HG02884 (cell line): ENCODE data around the gene HSPA9.
A peak's percentile ranks its signal among the peaks of the same experiment; 100 is the strongest.

ENCODE experiments used
- ATAC-seq: cut with Tn5 transposase; IDR thresholded peaks from one replicate; pipeline ENCODE4 v1.9.1; 2021; ENCODE audit warnings: mild to moderate bottlenecking, moderate library complexity; ENCODE audit not compliant: unreplicated experiment

Gene HSPA9

DNA sequence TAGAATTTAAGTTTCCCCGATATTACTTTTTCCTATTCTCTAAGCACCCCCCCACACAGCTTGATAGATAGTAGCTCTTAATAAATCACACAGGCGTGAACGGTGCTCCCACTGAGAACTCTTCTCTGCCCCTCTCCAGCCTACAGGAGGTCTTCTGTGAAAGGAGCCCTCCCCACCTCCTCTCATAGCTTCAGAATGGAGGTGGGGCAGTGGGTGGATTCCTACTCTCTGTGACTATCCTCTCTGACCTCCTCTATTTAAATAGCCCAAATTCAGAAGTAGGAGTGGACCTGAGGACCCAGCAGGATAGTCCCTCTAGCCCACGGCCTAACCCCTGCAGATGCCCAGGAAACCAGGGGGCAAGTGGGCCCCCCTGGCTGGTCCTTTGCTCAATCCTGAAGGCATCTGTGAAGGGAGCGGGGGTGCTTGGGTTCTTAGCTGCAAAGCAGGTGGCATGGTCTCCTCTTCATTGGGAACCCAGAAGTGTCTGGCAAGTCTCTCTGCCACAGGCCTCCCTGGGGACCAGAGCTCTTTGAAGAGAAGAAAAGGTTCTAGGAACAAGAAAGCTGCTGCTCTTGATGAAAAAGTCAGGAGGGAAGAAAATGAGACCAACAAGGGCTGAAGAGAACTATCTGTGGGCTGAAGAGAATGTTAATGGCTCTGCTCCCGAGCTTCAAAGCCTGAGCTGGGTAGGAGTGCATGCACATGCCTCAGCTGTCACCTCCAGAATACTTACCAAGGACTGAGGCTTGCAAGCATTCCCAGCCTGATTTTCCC, 21.1 kb upstream of the HSPA9 start:
- no peak for ATAC-seq

DNA sequence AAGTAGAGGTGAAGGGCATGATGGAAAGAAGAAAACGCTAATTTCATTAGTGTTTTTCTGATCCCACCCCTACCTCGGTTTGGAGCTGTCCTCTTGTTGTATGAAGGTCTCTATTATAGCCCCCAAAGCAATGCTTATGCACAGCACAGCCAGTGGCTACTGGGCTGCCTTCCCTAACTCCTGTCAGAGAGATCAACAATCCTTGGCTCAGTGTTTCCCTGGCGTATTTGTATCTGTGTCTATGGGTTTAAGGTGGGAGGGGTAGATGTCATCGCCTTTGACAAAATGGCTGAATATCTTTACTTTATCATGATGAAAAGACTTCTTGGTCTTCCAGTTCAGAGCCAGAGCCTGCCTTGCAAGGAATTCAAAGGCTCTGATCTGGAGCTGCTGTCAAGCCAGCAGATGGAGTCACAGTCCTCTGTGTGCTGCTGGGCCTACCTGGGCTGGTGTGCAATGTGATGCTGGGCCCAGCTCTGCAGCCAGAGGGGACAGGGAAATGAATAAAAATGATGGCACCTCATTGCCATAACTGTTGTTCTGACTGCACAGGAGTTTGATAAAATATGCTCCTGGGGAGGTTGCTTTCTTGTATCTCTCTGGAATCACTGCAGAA, 20.1 kb upstream of the HSPA9 start:
- no peak for ATAC-seq

DNA sequence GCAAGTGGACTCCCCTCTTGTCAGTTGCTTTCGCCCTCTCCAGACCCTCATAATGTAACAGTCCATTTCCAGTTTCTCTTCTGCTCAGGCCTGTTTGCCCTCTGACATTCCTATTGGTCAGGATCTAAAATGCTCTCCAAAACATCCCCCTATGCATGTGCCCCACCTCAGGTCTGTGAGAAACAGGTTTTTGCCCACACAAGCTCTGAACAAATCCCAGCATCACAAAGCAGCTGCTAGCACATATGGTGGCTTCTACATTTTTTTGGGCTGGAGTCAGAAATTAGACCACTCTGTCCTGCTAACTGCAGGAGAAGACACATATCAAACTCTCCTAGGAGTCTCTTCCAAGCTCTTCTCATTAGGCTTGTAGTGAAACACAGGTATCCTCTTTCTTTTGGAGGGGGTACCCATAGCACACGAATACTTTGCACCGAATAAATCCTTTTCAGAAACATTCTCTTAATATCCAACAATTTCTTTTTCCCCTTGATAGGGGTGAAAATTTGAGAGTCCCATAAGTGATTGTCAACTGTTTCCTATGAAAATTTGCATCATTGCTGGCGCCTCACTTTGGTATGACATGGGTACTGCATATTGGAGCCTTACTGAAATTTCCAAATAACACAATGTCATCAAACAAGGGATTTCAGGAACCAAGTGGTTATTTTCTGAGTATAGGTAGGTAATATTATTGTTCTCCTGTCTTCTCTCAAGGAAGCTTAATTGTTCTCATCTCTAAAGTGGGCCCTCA, 19.3 kb upstream of the HSPA9 start:
- ATAC-seq, result no peak

DNA sequence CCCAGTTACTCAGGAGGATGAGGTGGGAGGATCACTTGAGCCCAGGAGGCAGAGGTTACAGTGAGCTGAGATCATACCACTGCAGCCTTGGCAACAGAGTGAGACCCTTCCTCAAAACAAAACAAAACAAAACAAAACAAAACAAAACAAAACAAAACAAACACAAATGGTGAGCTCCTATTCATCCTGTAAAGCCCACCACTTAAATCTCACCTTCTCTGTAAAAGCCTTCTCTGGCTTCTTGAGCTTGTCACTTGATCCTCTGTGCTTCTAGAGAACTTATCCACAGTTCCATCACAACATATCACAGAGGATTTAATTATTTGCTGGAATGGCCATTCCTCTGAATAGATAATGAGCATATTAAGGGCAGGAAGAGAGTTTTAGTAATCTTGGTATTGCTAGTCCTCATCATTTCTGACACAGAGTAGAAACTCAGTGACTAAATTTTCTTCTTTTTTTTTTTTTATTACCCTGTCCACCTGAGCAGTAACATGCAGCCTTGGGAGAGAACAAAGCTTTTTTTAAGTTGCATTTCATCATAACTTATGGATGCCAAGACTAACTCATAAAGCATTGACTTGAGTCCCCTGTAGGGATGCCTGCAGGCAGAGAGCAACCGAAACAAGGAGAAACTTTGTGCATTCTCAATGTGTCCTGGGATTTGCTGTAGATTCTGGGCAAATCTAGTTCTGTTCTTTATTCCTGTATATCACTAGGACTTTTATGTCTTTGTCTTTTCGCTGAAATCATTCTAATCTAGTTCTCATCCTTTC, 13.0 kb upstream of the HSPA9 start:
- no peak for ATAC-seq

DNA sequence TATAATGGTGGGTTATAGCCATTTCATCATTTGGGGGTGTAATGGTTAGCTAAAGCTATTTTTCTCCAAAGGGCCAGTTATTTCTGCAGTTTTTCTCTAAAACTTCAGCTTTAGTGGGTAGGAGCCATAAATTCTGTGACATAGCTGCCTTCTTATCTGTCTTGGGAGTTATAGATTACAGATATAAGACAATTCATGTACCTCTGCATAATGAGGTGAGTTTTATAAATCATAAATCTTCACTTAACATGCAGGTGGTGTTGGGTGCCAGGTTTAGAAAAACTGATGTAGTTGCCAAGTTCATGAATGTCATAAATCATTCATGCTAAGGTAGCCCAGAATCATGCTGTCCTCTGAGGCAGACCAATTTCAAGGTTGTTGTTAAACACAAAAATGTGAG, 10.0 kb upstream of the HSPA9 start:
- ATAC-seq, result no peak

DNA sequence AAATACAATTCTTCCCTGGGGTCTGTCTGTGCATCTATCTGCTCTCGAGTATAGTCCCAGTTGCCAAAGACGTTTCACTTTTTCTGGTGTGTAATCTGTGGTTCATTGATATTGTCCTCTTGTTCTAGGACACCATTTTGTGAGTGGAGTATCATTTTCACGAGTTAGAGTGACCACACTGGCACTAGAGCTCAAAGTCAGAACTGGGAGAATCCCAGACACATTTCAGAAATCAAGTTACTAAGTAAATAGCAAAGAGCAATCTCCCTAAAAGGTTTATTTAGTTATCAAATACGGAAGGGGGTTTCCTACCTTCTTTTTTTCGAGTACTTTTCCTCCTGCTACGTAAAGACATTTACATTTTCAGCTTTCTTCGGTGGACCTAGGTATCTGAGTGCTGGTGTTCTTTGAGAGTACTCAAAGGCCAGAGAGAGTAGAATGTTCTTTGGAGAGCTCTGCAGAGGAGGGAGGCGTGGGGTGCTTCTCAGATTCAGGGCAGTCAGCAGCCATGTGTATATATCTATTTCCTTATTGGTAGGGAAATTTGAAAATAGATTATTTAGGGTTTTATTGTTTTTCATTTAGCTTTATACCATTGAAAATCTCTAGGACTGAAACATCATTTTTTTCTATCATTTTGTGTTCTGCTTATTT, 8.9 kb upstream of the HSPA9 start:
- ATAC-seq, result no peak

DNA sequence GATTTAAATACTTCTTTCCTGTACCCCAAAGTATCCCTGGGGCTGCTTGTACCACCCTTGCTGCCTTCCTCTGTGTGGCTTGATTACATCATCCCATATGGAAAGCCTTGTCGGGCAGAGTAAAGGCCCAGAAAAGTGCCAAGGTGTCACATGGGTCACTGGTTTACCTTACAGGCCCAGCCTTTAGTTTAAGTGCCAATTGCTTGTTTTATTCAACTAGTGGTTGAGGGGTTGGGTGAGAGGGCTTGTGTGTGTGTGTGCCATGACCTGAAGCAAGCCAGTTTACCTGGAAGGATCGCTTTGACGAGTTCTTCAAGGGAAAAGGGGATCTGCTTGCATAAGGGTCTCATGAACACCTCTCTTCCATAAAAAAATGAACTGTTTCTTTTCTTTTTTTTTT, 7.8 kb upstream of the HSPA9 start:
- no peak for ATAC-seq

DNA sequence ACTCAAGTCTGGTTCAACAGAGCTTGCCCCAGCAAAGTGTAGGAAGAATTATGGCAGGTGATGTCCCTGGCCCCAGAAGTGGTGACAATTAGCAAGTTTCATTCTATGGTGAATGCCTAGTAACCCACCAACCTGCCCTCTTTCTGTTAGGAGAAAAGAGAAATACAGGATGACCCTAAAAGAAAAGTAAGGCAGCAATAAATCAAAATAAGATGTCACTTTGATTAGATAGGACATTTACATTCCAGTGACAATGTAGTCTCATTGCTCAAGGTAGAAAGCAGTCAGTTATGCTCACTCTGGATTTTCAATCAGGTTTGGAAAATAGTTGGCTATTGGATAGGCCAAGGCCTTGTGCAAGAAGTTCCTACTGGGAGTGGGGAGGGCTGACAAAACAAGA, 5.6 kb upstream of the HSPA9 start:
- ATAC-seq, result no peak

DNA sequence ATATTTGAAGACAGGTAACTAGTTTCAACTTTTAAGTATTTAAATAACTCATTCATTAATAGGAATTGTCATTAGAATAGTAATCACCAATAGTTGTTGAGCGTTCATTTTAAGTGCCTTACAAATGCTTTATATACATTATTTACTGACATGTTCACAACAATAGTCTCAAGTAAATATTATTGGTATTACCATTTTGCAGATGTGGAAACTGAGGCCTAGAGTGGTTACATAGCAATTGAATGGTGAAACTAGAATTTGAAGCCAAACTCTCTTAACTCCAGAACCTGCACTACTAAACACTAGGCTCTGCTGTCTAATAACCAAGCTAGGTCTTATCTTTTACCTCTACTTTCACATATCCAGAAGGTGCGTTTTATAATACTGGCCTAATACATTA, 4.8 kb upstream of the HSPA9 start:
- no peak for ATAC-seq

DNA sequence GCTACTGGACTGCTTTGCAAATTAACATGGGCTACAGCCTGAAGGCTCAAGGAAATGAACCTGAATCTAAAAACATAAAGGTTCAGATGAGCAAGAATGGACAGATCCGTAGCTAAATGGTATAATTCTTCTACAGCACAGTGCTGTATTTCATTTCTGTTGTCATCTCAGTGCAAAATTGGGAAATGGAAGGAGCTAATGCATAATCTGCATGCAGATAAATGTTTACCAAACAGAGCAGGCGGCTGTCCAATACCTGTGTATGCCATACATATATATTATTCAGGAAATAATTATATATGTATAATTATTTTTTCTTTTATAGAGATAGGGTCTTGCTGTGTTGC, 4.3 kb upstream of the HSPA9 start:
- ATAC-seq, result no peak

DNA sequence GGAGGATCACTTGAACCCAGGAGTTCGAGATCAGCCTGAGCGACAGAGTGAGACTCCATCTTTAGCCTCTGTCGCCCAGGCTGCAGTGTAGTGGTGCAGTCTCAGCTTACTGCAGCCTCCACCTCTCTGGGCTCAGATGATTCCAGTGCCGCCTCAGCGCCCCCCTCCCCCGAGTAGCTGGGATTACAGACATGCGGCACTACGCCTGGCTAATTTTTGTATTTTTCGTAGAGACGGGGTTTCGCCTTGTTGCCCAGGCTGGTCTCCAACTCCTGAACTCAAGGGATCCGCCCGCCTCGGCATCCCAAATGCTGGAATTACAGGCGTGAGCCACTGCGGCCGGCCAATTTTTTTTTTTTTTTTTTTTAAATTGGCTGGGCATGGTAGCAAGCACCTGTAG, 2.3 kb upstream of the HSPA9 start:
- no peak for ATAC-seq

DNA sequence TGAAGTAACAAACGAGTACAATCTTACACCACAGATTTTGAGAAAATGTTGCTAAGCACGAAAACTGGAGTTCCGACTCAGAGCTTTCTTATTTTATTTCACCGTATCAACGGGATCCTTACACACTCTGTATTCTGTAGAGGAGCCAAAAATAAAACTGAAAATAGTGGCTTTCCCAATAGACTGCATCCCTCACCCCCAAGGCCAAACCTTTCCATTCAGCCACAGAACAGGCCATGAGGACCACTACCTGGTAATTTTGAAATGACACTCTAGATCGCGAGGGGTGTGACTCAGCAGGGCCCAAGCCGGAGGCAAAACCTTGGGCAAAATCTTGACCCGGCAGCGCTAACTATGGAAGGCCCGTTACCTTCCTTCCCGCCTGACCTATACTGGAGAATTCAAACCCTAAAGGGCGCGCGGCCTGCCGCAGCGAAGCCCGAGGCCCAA, 432 bp downstream of the HSPA9 start:
- peak; percentile 17 for ATAC-seq

DNA sequence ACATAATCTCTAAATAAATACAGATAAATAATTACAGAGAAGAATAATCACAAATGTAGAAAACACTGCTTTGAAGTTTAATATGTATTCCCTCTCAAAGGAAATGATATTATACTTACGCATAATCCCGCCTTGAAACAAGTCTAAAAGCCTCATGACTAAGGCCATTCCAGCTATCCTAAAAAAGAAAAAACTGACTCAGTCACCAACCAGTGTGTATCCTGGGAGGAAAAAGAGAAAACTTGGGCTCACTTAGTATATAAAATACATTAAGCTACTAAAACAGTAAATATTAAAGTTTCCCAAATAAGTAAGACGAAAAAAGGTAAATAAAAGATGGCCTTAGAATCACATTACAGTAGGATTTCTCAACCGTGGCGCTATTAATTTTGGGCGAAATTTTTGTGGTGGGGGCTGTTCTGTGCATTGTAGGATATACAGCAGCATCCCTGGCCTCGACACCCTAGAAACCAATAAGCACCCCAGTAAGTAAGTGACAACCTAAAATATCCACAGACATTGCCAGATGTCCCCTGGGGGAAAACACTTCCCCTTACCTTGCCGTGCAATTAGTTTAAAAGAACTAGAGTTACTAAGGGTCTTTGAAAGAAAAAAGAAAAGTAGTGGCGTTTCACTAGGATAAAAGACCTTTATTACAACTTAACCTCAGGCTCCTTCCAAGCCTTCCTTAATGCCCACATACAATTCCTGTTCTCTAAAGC, 1.1 kb downstream of the HSPA9 start:
- no peak for ATAC-seq

DNA sequence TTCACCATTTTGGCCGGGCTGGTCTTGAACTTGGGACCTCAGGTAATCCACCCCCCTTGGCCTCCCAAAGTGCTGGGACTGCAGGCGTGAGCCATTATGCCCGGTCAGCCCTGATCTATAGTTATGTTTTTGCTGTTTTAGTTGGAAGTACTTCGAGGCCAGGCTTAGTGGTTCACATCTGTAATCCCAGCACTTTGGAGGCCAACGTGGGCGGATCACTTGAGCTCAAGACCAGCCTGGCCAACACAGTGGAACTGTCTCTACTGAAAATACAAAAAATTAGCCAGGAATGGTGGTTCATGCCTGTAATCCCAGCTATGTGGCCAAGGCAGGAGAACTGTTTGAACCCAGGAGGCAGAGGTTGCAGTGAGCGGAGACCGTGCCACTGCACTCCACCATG, 2.0 kb downstream of the HSPA9 start:
- ATAC-seq, result no peak

DNA sequence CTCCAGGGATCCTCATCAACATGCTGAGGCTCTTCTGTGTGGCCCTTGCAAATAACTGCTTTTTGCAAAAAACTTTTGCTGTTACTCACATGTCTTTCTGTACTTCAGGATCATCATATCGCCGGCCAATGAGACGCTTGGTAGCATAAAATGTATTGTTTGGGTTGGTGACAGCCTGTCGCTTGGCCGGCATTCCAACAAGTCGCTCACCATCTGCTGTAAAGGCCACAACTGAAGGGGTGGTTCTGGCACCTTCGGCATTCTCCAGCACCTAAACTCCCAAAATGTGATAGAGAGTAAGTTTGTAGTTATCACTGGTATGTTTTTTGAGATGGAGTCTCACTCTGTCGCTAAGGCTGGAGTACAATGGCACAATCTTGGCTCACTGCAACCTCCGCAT, 4.3 kb downstream of the HSPA9 start:
- no peak for ATAC-seq

DNA sequence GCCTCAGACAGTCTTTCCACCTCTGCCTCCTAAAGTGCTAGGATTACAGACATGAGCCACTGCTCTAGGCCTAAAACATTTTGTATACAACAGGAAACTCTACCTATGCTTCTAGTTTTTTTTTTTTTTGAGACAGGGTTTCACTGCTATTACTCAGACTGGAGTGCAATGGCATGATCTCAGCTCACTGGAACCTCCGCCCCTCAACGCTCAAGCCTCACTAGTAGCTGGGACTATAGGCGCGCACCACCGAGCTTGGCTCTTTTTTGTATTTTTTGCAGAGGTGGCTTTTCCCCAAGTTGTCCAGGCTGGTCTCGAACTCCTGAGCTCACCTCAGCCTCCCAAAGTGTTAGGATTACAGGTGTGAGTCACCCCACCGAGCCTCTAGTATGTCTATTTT, 5.4 kb downstream of the HSPA9 start:
- no peak for ATAC-seq

DNA sequence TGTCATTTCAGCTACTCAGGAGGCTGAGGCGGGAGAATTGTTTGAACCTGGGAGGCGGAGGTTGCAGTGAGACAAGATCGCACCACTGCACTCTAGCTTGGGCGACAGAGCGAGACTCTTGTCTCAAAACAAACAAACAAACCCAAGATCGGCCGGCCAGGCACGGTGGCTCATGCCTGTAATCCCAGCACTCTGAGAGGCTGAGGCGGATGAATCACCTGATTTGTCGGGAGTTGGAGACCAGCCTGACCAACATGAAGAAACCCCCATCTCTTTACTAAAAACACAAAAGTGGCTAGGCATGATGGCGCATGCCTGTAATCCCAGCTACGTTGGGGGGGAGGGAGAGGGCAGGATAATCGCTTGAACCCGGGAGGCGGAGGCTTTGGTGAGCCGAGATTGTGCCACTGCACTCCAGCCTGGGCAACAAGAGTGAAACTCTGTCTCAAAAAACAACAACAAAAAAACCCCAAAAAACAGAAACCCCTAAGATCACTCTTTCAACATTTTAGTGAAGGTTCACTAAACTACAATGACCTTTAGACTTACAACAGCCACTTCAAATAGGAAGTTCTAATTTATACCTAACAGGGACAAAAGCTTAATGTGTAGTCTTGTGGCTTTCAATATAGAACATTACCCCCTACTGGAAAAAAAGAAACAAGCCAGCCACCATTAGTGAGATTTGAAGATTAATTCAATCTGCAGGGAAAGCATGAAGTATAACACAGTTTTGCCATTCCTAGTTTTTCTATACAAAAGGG, 7.0 kb downstream of the HSPA9 start:
- no peak for ATAC-seq

DNA sequence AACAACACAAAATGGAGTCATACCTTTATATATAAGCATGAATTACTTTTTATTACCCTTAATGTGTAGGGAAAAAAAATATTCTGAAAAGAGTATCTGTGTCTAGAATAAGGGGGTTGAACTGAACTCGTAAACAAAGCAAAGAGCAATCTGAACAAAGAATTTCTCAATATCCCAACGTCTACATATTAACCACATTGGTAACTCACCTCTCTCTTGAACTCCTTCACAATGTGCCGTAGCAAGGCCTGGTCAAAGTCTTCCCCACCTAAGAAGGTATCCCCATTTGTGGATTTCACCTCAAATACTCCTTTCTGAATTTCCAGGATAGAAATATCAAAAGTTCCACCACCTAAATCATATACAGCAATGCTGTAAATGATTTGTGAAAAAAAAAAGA, 8.4 kb downstream of the HSPA9 start:
- ATAC-seq, result no peak

DNA sequence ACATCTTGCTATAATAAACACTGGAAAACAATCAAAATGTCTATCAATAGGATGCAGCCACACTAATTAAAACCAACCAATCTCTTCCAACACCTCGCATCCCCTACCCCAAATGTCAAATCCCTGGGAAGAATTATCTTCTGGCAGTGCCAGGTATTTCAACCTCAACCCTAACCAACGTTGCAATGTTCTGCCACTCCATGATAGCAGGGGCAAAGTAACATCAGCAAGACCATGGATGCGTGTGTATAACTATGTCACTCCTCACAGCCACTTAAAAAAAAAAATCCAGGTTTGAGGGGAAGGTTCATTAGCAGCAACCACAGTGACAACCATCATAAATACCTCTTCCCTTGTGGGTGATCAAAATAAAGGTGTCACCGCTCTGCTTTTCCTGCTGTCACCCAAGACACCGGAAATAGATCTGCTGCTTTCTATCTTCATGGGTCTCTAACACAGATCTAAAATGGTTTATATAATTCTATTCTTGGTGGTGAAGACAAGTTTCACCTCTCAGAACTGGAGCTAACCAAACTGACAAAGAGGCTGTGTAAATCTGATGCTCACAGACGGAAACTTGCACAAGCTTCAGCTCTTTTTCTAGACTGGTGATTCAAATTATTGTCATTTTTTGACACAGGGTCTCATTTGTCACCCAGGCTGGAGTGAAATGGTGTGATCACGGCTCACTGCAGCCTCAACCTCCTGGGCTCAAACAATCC, 9.9 kb downstream of the HSPA9 start:
- no peak for ATAC-seq
